Pulmonary artery endothelial cell (primary cell): ENCODE results near the gene MEP1A. TPM values are rescaled to one million over a fixed set of nuclear protein-coding genes. Genes with fewer than 3 reads are reported as not detected.
"Not testable (repeated sequence)": the region's sequence is repeated elsewhere in the genome, so short reads cannot be mapped to it uniquely, and the experiment has no call there.

ENCODE experiments used
- DNase-seq: peaks from one replicate; pipeline ENCODE4 v3.0.0-alpha.2; 2011; ENCODE audit warnings: low read depth, low spot score
- total RNA-seq: library from RNA; depleted of rRNA; stranded (reverse); fragments of >200 nt; gene quantifications from 2 replicates; pipeline ENCODE4 v1.2.3, GENCODE V29; 2014

MEP1A gene
- total RNA-seq, 1 donor from 2014 or later = not detected

DNA sequence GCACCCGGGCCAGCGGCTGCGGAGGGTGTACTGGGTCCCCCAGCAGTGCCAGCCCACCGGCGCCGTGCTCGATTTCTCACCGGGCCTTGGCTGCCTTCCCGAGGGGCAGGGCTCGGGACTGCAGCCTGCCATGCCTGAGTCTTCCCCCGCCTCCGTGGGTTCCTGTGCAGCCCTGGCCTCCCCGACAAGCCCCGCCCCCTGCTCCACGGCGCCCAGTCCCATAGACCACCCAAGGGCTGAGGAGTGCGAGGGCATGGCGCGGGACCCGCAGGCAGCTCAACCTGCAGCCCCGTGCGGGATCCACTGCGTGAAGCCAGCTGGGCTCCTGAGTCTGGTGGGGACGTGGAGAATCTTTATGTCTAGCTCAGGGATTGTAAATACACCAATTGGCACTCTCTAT lies 18.5 kb upstream of the MEP1A start:
- DNase-seq = not testable (repeated sequence)

GRCh38 chr6:46776070-46776712 lies 17.0 kb upstream of the MEP1A start:
- no peak for DNase-seq

DNA sequence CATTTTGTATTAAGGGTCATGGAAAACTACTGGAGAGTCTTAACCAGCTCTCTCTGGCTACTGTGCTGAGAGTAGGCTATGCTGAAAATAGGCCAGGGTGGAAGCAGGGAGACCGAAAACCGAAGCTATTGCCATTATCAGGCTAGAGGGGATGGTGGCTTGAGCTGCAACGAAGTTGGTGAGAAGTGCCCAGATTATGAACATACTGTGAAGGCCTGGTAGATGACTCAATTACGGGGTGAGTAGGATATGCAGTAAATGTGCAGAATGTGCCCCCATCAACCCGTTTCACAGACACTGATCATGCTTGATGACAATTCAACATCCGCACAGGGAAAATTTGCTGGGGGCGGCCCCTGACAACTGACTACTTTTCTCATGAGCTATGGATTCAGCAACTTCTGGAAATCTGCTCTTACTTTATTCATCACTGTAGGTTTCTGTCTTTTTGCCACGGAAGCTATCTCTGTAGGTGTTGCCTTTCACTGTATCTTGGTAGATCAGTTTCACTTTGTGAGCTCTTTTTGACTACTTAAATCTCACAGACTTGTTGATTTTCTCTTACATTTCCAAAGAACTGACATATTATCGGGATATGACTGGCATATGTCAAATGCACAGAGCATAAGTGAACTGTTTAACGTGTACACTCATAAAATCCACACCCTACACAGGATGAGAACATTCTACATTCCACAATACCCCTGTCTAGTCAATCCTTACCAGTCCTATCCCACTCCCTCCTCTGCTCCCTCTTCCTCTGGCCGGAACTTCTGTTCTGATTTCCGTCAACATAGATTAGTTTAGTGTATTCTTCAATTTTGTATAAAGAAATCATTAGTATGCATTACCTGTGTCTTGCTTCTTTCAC lies 15.5 kb upstream of the MEP1A start:
- no peak for DNase-seq

GRCh38 chr6:46781478-46782378 lies 11.5 kb upstream of the MEP1A start:
- peak; percentile 4 for DNase-seq

DNA sequence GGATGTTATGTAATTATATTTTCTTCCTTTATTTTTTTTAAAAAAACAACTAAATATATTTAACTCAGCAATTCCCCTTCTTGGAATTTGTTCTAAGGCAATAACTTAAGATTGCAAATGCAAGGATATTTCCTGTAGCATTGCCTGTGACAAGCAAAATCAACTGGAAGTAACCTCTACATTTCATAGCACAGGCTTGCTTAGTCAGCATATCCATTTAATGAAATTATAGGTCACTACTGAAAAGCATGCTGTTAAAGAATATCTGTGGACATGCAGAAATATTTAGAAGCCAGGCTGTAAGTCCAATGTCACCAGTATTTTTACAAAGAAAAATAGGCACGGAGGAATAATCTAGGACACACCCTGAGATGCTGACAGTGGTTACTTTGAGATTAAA lies 8.7 kb upstream of the MEP1A start:
- DNase-seq = no peak

GRCh38 chr6:46787871-46788540 lies 5.2 kb upstream of the MEP1A start:
- no peak for DNase-seq

GRCh38 chr6:46788791-46789190 lies 4.4 kb upstream of the MEP1A start:
- no peak for DNase-seq

- no peak for DNase-seq
These were observed 3.5 kb upstream of the MEP1A start for GRCh38 chr6:46789434-46790354.

DNA sequence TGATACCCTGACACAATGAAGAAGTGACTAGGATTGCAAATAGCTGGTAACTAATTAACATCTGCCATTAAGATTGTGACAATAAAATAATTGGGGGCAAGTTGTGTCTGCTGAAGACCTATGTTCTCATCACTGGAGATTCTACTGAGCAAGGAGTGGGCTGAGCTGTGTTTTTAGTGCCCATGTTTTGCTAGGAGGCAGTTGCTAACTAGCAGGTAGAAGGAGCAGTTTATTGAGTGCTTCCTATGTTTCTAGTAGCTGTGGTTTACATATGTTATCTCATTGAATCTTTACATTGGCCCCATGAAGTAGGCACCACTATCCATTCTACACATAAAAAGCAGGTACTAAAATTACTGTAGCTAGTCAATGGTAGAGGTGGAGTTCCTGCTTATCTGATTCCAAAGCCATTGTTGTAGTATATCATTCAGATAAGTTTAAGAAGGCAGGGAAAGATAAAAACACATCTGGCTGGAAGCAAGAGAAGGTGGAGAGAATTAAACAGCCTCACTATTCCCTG lies 2.8 kb upstream of the MEP1A start:
- no peak for DNase-seq

- no peak for DNase-seq
These were observed 554 bp upstream of the MEP1A start for GRCh38 chr6:46792635-46793034.

DNA sequence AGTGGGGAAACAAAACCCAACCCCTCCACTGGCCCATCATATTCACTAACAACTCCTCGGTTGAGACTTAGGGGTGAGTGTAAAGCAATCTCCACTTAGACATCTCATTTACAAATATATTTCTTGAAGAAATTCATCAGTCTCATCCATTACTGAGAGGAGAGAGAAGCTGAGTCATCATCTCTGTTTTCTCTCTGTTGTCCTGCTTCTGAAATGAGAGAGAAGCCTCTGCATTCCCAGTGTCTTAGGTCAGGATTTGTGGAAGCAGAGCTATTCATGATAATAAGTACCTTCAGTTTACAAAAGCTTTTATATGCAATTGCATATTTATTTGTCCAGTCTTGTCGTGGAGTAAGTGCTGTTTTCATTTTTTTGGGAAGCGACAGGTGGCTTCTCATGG lies 879 bp downstream of the MEP1A start:
- DNase-seq = no peak

GRCh38 chr6:46795816-46796215 lies 2.6 kb downstream of the MEP1A start:
- DNase-seq = no peak

DNA sequence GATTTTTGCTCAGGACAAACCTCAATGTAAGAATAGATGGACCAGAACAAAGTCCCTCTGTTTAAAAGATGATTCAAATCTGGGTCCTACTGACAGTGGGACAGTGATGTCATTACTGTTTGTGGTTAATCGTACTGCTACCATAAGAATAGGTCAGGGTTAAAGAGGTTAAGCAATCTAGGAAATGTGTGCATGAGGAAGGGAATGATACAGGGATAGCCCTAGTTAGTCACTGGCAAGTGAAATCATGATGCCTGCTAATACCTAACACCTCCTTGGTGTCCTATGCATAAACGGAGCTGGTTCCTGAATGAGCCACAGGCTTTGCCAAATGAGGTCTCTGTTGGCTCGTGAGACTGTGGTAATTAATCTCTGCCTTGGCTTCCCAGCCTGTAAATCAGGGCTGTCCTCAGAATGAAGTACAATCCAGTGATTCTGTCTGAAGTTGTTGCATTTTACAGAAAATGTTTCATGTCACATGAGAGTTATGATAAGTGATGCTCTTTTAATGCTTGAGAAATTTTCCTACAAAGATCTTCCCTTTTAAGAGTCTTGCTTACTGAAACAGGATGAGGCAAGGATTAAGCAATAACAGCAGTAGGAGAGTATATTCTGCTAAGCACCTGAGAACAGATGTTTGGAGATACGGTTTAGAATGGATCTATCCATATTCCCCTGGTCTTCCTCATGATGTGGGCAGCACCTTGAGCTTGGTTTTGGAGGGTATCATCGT lies 3.8 kb downstream of the MEP1A start:
- DNase-seq = no peak

DNA sequence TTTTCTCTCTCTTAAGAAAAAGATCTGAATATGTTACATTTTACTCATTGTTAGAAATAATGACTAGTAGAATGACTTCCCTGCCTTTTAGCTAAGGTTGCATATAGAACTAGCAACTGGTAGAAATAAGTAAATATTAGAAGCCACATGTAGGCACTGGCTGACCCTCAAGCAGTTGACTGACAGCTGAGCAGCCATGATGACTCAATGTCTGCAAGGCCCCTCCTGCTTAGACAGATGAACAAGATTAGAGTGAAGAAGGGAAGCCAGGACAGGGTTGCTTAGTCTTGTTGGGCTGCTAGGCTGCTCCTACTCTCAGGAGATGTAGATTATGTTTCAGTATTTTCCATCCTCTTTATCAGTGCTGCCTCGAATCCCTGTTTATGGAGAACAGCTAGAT lies 6.5 kb downstream of the MEP1A start:
- DNase-seq = no peak

DNA sequence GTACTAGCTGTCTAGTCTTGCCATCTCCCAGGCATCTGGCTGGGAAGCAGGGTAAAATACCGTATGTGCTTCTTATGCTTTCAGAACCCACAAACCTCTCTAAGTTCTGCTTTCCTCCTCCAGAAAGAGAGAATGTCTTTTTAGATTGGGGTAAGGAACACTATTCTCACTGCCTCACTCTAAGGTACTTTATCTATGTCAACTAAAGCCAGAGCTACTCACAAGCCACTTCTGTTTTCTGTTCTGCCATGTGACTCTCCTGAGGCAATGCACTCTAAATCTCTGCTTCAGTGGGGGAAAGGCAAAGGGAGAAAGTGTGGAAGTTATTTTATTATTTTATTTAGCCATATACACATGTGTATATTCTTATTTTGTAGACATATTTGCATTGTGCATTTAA lies 15.6 kb downstream of the MEP1A start:
- no peak for DNase-seq

DNA sequence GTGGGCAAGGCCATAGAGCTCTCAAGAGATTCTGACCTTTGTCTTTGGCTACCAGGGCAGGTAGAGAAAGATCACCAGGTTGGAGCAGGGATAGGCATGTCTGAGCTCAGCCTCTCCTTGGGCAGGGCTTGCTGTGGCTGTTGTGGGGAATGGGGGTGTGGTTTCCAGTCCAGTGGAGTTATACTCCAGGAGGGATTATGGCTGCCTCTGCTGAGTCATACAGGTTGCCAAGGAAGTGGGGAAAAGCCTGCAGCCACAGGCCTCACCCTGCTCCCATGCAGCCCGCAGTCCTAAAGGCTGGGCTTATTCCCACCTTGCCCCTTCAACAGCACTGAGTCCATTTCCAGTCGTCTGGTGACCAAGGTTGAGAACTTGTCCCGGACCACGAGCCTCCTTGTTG lies 21.9 kb downstream of the MEP1A start:
- DNase-seq = no peak

DNA sequence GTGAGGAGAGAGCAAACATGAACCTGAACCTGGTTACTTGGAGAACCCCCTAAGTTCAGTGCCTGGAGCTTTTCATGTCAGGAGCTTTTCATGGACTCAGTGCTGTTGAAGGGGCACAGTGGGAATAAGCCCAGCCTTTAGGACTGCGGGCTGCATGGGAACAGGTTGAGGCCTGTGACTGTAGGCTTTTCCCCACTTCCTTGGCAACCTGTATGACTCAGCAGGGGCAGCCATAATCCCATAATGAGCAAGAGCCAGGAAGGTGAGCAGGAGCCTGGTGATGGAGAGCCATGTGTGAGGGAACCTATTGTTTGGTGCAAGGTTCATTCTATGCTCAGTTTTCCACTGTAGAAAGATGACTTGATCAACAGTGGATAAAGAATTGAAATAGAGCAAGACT lies 23.4 kb downstream of the MEP1A start:
- no peak for DNase-seq

- no peak for DNase-seq
These were observed 26.4 kb downstream of the MEP1A start for GRCh38 chr6:46819561-46819960.

- no peak for DNase-seq
These were observed 28.3 kb downstream of the MEP1A start for GRCh38 chr6:46821458-46821881.
